ENCODE data around the gene ZCCHC14. TPM values are rescaled to one million over a fixed set of nuclear protein-coding genes. Genes with fewer than 3 reads are reported as not detected.

The ZCCHC14 gene
- total and polyA plus RNA-seq, 2 of the 13 experiments (the other 11 are each of a cell fraction or from before 2014, with no cell fraction given): 12.4 to 12.5 TPM

DNA sequence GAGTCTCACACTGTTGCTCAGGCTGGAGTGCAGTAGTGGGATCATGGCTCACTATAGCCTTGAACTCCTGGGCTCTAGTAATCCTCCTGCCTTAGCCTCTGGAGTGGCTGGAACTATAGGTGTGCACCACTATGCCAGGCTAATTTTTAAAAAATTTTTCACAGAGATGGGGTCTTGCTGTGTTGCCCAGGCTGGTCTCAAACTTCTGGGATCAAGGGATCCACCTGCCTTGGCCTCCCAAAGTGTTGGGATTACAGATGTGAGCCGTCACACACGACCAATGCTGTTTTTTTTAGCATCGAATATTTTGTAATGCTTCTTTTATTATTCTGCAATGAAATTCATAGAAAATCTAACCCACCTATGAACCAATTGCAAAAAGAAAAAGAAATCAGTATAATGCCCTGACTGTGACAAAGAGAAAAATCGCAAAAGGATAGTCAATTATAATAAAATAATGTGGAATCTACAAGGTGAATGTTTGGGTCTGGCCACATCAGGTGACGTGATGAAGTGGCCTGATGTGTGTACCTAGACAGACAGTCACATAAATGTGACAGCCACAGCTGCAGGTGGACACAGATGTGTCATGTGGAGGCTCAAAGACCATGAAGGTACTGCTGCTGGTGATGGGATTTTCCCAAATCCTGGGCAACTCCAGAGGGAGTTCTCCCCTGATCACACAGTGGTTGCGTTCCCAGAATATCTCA, 33.6 kb upstream of the ZCCHC14 start (continued):
- TF ChIP-seq, protein P1, sequence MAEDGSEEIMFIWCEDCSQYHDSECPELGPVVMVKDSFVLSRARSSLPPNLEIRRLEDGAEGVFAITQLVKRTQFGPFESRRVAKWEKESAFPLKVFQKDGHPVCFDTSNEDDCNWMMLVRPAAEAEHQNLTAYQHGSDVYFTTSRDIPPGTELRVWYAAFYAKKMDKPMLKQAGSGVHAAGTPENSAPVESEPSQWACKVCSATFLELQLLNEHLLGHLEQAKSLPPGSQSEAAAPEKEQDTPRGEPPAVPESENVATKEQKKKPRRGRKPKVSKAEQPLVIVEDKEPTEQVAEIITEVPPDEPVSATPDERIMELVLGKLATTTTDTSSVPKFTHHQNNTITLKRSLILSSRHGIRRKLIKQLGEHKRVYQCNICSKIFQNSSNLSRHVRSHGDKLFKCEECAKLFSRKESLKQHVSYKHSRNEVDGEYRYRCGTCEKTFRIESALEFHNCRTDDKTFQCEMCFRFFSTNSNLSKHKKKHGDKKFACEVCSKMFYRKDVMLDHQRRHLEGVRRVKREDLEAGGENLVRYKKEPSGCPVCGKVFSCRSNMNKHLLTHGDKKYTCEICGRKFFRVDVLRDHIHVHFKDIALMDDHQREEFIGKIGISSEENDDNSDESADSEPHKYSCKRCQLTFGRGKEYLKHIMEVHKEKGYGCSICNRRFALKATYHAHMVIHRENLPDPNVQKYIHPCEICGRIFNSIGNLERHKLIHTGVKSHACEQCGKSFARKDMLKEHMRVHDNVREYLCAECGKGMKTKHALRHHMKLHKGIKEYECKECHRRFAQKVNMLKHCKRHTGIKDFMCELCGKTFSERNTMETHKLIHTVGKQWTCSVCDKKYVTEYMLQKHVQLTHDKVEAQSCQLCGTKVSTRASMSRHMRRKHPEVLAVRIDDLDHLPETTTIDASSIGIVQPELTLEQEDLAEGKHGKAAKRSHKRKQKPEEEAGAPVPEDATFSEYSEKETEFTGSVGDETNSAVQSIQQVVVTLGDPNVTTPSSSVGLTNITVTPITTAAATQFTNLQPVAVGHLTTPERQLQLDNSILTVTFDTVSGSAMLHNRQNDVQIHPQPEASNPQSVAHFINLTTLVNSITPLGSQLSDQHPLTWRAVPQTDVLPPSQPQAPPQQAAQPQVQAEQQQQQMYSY (CRISPR knock-in tag; IDR thresholded peaks at IDR 0.05): no peak
- TF ChIP-seq ZNF550 (CRISPR knock-in tag; IDR thresholded peaks at IDR 0.05; ENCODE audit: borderline replicate concordance) (no peak), ZNF326 (CRISPR knock-in tag; IDR thresholded peaks at IDR 0.05; ENCODE audit: borderline replicate concordance) (no peak), ZNF431 (CRISPR knock-in tag; IDR thresholded peaks at IDR 0.05; ENCODE audit: borderline replicate concordance, low read depth) (no peak)
- TF ChIP-seq, protein P2, sequence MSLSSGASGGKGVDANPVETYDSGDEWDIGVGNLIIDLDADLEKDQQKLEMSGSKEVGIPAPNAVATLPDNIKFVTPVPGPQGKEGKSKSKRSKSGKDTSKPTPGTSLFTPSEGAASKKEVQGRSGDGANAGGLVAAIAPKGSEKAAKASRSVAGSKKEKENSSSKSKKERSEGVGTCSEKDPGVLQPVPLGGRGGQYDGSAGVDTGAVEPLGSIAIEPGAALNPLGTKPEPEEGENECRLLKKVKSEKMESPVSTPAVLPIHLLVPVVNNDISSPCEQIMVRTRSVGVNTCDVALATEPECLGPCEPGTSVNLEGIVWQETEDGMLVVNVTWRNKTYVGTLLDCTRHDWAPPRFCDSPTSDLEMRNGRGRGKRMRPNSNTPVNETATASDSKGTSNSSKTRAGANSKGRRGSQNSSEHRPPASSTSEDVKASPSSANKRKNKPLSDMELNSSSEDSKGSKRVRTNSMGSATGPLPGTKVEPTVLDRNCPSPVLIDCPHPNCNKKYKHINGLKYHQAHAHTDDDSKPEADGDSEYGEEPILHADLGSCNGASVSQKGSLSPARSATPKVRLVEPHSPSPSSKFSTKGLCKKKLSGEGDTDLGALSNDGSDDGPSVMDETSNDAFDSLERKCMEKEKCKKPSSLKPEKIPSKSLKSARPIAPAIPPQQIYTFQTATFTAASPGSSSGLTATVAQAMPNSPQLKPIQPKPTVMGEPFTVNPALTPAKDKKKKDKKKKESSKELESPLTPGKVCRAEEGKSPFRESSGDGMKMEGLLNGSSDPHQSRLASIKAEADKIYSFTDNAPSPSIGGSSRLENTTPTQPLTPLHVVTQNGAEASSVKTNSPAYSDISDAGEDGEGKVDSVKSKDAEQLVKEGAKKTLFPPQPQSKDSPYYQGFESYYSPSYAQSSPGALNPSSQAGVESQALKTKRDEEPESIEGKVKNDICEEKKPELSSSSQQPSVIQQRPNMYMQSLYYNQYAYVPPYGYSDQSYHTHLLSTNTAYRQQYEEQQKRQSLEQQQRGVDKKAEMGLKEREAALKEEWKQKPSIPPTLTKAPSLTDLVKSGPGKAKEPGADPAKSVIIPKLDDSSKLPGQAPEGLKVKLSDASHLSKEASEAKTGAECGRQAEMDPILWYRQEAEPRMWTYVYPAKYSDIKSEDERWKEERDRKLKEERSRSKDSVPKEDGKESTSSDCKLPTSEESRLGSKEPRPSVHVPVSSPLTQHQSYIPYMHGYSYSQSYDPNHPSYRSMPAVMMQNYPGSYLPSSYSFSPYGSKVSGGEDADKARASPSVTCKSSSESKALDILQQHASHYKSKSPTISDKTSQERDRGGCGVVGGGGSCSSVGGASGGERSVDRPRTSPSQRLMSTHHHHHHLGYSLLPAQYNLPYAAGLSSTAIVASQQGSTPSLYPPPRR (CRISPR knock-in tag; IDR thresholded peaks at IDR 0.05; ENCODE audit: borderline replicate concordance): no peak

Data from HepG2 (cell line).